Measurements from ENCODE around the gene KCNK4.

DNA sequence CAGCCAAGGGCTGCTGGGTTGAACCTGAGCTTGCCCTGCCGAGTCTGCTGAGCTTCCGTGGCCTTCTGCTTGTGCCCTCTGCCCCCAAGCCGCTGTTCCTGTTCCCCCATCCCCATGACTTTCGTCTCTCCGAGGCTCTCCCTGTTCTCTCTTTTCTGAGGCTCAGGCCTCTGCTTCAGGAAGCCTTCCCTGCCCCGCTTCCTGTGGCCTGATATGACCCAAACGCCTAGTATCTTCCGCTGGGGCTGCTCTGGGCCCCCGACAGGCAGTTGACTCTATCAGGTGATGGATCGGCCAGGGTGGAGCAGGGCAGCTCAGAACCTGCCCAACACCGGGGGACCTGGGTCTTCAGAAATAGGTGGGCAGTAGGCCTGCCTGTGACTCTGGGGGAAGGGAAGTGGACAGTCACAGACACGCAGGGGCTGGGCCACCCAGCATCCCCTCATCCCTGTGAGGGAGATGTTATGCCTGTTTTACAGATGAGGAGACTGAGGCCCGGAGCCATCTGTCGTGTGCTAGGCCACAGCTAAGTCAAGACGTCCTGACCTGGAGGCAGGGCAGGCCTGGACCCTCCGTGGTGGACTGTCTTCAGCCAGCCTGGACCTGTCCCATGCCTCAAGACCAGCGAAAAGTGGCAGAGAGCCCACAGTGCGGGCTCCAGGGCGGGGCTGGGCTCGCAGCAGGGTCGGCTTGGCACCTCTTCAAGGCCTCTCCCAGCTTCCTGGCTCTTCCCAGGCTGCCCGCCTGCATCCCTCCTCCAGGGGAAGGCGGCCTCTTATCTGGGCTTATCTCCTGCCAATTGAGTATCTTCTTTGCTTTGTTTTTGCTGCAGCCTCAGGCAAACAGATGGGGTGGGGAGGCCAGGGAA lies 22.8 kb upstream of the KCNK4 start:
- no peak for TF ChIP-seq EZH2 (IDR thresholded peaks at IDR 0.05)
- no peak for TF ChIP-seq POLR2AphosphoS5 (IDR thresholded peaks at IDR 0.05; ENCODE audit: borderline replicate concordance, low read depth, low read length)
- TF ChIP-seq FOXP2 (optimal IDR thresholded peaks at IDR 0.05; ENCODE audit: control extremely low read depth, extremely low read length, insufficient read depth) = no peak

Measured in SK-N-MC (cell line).